Measurements from ENCODE around the gene GRB10.
A peak's percentile ranks its signal among the peaks of the same experiment; 100 is the strongest.

The GRB10 gene

DNA sequence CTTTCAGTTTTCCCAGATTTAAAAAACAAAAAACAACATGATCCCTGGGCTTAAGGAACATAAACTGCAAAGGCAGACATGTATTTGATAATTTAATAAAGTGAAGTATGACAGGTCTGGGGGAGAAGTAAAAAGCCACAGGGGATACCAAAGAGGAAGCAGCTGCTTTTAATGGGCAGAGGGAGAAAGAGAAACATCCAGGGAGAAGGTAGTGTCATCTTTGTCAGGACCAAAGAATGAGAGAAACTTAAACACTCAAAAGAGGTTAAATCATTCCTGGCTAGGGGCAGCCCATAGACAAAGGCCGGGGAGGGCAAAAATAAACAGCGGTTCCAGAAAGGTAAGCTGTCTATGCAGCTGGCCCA, 94.5 kb downstream of the GRB10 start:
- no peak for DNase-seq (ENCODE audit: low spot score)

DNA sequence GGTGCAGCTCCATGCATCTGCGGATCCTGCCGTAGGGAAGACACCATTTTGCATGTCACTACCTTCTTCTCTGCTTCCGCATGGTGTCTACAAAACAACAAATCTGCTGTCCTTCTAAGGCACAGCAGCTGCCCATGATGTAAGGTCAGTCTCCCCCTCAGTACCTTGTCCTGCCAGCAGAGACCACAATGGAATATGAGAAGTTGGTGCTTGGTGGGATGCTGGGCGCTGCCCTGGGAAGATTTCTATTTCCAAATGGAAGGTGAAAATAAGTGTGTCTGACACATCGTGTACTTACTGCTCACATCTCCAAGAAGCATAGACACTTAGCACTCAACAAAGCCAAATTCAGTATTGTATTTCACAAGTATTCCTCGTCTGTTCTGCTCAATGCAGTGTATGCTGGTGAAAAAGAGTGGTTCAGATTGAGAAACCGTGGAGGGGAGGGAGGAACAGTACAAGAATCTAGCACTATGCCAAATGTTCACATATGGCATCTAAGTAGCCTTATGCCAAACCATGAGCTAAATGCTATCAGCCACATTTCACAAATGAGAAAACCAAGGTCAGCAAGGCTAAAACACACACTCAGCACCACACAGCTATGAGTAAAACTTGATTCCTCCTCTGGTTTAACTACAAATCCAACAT, 95.0 kb downstream of the GRB10 start:
- DNase-seq (ENCODE audit: low spot score) = no peak

DNA sequence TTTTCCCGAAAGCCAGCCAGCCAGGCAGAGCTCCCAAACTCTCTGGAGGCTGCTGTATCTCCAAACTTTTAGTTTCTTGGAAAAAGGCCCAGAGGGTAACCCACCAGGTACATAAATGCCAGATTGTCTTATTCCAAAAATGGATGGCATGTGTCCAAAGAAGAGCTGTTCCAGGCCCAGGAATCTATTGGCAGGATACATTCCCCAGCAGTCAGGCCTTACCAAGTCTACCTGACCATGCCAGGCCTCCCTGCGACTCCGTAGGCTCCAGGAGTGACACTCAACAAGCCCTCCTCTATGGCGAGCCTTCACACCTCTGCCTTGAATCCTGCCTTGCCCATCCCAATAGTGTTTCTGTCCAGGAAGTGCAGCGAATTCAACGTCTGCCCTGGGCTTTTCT, 95.6 kb downstream of the GRB10 start:
- DNase-seq (ENCODE audit: low spot score) = no peak

DNA sequence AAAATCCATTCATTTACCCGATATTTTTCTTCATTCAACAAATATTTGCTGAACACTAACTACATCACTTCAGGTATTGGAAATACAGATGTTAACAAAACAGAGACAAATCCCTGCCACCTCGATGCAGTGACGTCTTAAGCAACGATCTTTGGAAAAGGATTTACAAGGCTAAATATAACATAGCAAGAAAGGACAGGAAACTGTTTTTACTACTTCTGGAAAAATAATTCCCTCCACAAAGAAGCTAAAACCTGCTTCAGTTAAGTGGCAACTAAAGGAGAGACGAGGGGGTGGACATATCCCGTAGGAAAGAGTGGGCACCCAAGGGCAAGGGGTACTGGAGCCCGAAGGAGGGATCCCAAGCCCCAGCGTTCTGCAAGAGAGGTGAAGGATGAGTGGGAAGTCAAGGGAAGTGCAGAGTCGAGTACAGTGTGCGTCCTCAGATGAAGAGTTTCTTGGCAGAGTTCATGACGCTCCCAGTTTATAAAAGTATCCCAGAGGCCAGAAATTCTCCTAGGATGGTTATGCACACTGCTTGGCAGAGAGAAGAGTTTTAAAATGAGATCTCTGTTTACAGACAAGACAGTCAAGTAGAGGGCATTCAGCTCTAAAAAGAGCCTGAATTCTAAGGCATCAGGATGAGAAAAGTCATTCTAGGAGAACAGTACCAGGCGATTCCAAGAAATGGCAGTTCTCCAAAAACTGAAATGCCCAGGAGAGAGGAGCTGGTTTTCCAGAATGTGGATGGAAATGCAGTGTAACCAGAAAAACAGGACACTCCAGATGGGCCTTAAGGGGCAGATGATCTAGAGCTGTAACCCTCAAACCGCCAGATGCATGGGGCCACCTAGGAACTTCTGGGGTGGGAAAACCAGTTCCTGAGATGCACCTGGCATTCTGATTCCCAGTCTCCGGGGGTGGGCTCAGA, 97.3 kb downstream of the GRB10 start:
- no peak for DNase-seq (ENCODE audit: low spot score)

GRCh38 chr7:50684713-50685075, 98.0 kb downstream of the GRB10 start:
- DNase-seq (ENCODE audit: low spot score) = no peak

DNA sequence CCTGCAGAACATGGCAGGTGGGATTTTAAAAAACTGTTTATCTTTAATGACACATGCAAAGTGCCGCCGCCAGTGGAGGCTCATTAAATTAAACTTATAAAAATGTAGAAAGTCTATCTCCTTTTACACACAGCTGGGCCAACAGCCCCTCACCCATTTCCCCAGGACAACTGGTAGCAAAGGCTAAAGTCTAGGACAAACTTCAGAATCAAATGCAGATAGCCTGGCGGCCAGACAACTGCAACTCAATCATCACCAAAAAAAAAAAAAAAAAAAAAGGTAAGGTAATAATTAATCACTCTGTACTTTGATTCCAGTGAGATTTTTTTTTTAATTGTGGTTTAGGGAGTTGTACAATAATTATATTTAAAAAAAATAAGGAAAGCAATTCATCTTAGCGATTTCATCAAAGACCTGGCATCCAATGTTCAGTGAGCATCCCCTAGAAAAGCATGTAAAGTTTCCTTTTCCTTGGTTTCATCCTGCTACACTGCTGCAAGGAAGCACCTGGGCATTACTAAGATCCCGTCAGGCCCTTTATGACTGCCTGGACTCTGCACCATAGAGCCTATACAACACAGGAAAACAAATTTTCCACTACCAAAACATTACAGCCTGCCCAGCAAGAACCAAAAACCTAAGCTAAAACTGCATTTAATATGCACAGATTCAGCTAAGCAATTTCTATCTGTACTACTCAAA, 98.5 kb downstream of the GRB10 start:
- DNase-seq (ENCODE audit: low spot score) = no peak

- DNase-seq (ENCODE audit: low spot score) = no peak
These were observed 100.1 kb downstream of the GRB10 start for GRCh38 chr7:50682573-50682972.

DNA sequence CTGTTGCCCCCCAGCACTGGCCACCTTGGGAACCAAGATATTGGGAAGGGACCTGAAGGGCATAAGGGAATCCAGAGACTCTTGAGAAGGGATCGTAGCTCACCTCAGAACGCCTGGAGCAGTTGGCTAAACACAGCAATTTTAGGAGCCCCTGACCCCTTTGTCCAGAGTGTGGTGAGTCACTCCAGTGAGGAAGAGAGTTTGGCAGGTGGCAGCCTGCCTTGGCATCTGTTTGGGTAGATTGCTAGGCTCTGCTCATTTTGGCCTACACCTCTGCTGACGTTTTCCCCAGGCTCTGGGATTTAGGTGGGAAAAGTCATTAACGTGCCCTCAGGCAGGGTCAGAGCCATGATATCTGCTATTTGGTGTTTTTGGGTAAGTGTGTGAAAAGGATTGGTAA, 100.6 kb downstream of the GRB10 start:
- no peak for DNase-seq (ENCODE audit: low spot score)

DNA sequence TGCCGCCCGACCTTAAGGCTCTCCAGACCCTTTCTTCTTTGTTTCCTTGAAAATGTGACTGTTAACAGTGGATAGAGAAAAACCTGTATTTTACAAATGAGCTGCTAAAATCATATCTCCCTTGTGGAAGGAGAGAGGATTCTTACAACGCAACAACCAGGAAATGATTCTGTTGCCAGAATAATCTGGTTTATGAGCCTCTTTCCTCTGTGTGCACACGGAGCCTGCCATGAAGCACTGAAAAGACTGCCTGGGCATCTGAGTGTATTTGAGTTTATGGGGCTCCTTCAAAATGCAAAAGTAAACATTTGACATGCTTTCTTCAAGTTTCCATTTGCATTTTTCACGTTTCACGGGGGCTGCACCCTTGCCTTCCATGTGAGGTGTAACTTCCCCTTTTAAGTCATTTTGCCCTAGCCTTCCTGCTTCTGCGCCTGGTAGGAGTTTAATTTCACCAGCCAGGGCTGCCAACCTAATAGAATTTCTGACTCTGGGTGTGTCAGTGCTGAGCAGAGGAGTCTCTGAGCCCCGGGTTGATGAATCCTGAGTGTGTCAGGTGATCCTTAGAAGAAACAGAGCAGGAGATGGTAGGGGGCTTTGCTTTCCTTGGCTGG, 101.2 kb downstream of the GRB10 start:
- DNase-seq (ENCODE audit: low spot score) = no peak

- DNase-seq (ENCODE audit: low spot score) = peak; percentile 65
These were observed 103.3 kb downstream of the GRB10 start for GRCh38 chr7:50679218-50680007.

DNA sequence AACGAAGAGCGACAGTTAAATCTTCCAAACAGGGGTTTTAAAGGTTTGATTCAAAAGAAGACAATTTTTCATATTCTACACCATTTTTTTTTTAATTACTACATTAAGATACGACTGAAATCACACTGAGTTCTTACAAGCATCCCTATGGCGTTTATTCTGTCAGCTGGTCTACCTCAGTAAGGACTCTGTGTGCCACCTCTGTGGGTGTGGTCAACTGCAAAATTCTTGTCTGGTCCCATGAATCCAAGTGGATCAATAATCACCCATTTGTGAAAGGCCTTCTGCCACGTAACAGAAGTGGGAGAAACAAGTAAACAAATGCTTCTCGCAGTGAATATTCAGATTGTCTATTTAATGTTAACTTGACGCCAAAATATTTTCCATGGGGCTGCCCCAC, 104.1 kb downstream of the GRB10 start:
- no peak for DNase-seq (ENCODE audit: low spot score)

GRCh38 chr7:50677638-50677996, 105.1 kb downstream of the GRB10 start:
- no peak for DNase-seq (ENCODE audit: low spot score)

DNA sequence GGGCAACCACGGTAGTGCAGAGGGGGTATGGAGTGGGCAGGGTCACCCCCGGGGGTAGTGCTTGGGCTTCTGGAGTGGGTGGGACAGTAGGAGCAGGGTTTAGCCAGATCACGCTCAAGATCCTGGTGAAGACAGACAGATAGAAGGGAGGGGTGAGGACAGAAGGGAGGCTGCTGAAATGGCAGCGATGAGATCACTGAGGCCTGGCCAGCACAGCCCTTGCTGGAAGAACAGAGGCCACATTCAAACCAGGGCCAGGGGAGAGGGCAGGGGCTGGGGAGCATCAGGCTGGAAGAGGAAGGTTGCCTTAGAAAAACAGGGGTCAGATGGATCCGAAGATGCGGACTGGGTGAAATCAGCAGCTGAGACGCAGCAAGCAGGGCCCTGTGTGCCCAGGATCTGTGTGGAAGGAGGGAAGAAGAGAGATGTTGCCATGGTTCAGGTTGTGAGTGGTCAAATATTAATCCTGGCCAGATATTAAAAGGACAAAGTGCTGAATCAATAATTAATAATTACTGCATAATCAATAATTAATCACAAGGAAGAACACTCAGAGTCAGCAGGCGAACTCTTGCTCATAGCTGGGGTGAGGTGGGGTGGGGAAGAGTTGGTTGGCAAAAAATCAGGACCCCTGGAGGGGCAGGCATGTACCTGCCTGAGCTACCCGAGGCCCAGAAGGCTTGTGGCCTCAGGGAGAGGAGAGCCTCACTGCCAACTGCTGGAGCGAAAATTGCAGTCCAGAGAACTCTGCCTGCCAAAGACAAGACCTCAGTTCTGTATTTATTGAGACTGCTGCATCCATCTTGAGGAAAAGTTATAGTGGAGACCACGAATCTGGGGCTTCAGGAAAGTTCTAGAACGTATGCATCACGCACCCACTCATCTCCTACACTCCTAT, 105.7 kb downstream of the GRB10 start:
- DNase-seq (ENCODE audit: low spot score) = peak; percentile 84

DNA sequence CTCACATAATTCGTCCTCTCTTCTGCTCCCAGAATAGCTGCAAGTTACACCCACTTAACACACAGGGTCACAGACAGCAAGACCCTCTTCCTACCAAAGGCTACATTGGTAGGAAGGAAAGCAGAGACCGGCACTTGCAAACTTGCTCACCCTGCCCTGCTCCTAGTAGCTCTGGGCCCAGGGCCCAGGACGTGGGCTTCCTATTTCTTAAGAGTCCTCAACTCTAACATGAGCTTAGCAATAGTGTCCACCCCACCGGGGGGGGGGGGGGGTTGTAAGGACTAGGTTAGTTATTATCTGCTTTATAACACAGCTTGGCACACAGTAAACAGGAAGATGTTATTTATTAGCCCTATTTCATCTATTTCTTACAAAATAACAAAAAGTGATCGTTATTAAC, 106.6 kb downstream of the GRB10 start:
- DNase-seq (ENCODE audit: low spot score) = no peak

- DNase-seq (ENCODE audit: low spot score) = no peak
These were observed 107.5 kb downstream of the GRB10 start for GRCh38 chr7:50674896-50675835.

GRCh38 chr7:50674299-50674698, 108.4 kb downstream of the GRB10 start:
- DNase-seq (ENCODE audit: low spot score) = no peak

DNA sequence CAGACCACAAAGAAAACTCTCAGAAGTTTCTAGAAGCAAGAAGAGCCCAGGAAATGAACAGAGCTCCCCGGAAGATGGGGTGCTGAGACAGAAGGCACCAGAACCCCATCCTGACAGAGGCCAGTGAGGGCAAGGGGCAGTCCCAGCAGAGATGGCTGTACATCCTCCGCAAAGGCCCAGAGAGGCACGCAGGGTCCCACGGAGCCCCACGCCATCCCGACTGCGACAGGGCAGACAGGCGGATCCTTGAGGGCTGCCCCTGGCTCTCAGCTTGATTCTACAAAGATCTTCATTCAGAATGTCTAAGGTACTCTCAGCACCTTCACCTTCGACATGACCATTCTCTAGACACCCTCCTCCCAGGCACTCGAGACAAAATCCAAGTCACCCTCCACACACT, 109.6 kb downstream of the GRB10 start:
- no peak for DNase-seq (ENCODE audit: low spot score)

DNA sequence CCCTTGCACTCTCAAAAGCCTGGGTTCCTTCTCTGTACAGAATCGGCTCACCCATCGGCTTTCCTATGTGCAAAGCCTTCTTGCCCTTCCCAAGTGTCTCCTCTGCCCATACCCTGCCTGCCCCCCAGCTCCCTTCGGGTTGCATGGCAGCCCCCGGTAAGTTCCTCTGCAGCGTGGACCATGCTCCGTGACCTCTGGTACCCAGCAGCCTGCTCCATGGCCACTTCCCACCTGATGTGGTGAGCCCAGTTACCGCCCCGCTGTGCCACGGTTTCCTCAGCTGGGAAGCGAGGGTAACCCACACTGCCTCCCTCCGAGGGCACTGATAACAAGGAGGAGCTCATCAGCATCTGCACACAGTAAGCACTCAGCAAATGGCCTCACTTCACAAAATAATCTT, 110.7 kb downstream of the GRB10 start:
- DNase-seq (ENCODE audit: low spot score) = no peak

DNA sequence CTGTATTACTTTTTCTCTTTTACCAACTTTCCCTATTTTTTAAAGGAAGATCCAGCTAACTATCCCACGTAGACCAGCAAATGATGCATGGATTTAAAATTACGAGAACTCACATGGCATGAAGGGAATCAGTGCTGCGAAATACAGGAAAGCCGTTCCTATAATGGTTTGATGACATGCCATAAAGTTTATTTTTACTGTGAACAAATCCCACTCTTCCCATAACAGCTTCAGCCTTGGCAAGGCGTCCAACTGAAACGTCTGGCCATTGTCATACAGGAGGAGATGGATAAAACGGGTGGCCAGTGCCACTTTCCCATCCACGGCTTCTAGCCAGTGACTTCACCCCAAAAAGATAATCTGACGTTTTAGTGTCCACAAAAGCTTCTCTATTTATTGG, 111.3 kb downstream of the GRB10 start:
- no peak for DNase-seq (ENCODE audit: low spot score)

DNA sequence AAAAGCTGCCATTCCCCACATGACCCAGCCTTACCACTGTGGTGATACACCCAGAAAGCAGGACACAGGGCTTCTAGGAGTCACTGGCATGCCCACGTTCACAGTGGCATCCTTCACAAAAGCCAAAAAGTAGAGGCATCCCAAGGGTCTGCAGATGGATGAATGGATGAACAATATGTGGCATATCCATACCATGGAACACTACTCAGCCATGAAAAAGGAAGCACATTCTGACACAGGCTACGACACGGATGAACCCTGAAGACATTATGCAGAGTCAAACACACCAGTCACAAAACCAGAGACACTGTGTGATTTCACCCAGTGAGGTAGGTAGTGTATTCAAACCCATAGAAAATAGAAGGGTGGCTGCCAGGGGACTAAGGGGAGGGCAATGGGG, 112.8 kb downstream of the GRB10 start:
- DNase-seq (ENCODE audit: low spot score) = no peak
